GM10266 (cell line): ENCODE results near the gene MYG1.

ENCODE experiments used
- DNase-seq: peaks from one replicate; pipeline ENCODE4 v3.0.0; 2012; ENCODE audit errors: extremely low spot score
- CTCF ChIP-seq: IDR thresholded peaks from 2 replicates; pipeline ENCODE4 v1.5.1; 2012; ENCODE audit warnings: mild to moderate bottlenecking, low read depth; ENCODE audit not compliant: control insufficient read depth, insufficient read depth; ENCODE audit errors: missing control alignments

The MYG1 gene

GRCh38 chr12:53274445-53274844, 25.1 kb upstream of the MYG1 start:
- no peak for DNase-seq
- TF ChIP-seq CTCF = no peak

- no peak for TF ChIP-seq CTCF
- no peak for DNase-seq
These were observed 23.0 kb upstream of the MYG1 start for GRCh38 chr12:53276511-53276910.

GRCh38 chr12:53277981-53278380, 21.5 kb upstream of the MYG1 start:
- no peak for DNase-seq
- no peak for TF ChIP-seq CTCF

DNA sequence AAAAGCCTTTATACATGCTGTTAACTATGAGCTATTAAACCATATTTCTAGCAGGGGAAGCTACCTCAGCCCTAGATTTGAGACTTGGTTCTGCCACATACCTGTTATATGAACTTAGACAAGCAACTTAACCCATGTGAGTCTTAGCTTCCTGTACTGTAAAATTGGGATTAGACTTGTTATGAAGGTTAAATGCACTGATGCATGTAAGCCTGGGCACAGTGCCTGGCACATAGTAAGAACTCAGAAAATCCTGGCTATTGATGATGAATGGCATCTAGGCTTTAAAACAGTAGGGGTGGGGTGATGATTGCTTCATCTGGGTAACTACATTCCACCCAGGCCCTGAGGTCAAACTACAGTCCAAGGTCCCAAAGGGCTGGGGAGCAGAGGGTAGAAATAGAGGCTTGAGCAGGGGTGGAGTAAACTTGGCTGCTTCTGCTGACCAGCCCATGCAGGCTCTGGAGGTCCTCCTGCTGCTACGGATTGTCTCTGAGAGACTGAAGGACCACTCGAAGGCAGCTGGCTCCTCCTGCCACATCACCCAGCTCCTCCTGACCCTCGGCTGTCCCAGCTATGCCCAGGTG, 20.1 kb upstream of the MYG1 start:
- TF ChIP-seq CTCF = no peak
- DNase-seq = no peak

- no peak for TF ChIP-seq CTCF
- no peak for DNase-seq
These were observed 19.5 kb upstream of the MYG1 start for GRCh38 chr12:53279888-53280498.

- DNase-seq = no peak
- no peak for TF ChIP-seq CTCF
These were observed 13.0 kb upstream of the MYG1 start for GRCh38 chr12:53286448-53286847.

DNA sequence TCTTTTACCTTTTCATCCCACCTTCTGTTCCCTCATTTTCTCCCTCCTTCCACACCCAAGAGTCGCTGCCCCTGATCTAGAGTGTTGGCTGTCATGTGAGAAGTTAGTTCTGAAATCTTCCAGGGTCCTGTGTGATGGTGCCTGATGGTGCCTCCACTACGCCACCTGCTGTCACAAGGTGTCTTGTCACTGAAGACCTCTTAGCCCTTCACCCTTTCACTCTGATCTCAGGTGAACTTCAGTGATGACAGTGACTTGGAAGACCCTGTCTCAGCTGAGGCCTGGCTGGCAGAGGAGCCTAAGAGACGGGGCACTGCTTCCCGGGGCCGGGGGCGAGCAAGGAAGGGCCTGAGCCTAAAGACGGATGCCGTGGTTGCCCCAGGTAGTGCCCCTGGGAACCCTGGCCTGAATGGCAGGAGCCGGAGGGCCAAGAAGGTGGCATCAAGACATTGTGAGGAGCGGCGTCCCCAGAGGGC, 11.7 kb upstream of the MYG1 start:
- DNase-seq = peak; percentile 67
- TF ChIP-seq CTCF = peak; percentile 74
